DMS79 treated with DMSO at 0.1 percent for 48 hours (cell line): Measurements from ENCODE around the gene PDZD7.

ENCODE experiments used
- DNase-seq: peaks from one replicate; lab custom pipeline; 2025; lab: John Stamatoyannopoulos, UW

Gene PDZD7

DNA sequence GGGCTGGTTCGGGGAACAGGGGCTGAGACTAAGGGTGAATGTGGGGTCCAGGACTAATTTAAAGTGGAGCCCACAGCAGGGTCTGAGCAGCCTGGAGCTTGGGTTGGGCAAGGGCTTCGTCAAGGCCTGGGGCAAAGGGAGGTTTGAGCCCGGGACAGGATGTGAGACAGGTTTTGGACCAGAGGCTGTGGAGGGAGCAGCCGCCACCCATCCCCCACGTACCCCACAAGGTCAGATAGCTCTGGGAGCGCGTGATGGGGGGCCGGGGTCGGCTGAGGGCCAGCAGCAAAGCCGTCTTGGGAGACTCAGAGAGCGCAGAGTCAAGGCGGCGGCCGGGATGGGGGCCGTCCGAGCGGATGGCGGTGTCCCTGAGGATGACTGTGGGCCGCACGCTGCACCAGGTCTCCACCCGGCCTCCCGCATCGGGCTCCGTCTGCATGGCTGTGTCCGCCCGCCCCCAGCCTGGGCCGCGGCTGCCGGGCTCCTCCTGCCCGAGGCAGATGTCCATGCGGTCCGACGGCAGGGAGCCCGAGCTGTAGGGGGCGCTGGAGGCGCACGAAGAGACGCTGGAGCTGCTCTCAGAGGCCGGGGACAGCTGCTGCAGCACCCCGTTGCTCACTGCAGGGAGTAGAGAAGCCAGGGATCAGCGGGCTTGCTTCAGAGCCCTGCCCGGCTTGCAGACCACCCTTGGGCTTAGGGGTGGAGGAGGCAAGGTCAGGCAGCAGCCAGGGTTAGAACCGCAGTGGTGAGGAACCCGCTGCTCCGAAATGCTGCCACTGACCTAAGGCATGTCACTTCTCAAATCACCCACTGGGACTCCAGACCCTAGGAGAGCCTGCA, 12.1 kb downstream of the PDZD7 start:
- peak; percentile 27 for DNase-seq

DNA sequence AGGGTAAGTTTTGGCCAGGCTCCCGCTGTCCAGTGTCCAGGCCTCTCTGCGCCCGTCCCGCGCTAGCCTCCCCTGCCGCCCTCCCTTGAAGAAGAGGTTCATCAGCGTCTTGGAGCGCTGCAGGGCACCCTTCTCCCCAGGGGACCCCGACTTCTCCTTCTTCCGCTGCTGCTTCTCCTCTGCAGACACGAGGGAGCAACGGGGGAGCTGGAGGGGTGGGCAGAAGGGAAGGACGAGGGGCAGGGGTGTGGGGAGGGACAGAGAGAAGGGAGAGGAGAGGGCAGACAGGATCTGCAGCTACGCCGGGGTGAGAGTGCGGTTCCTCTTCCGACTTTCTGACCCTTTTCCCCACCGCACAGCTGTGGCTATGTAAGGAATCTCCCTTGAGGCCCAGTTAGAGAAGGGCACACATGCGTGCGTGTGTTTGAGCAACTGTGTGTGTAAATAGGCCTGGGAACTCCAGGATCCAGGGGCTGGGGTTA, 12.8 kb downstream of the PDZD7 start:
- DNase-seq, result no peak

- no peak for DNase-seq
These were observed 14.1 kb downstream of the PDZD7 start for GRCh38 chr10:101016814-101017213.

DNA sequence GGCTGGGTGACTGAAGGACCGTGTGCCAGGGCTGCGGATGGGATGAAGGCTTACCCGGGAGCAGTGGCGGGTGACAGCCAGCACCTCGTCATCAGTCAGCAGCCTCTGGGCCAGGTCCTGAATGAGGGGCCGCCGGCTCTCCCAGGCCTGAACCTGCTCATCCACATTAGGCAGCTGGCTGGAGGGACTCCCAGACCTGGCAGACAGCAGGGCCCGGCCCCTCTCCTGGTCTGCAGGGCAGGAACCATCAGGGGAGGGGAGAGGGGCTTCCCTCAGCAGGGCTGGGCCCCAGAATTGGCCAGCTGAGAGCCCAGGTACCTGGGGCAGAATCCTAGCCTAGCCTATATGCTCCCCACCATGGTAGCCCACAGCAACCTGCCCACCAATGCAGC, 15.4 kb downstream of the PDZD7 start:
- DNase-seq, result no peak

- DNase-seq, result no peak
These were observed 15.9 kb downstream of the PDZD7 start for GRCh38 chr10:101014966-101015581.

GRCh38 chr10:101014230-101014884, 16.6 kb downstream of the PDZD7 start:
- peak; percentile 18 for DNase-seq

GRCh38 chr10:101013365-101013825, 17.5 kb downstream of the PDZD7 start:
- DNase-seq, result no peak

DNA sequence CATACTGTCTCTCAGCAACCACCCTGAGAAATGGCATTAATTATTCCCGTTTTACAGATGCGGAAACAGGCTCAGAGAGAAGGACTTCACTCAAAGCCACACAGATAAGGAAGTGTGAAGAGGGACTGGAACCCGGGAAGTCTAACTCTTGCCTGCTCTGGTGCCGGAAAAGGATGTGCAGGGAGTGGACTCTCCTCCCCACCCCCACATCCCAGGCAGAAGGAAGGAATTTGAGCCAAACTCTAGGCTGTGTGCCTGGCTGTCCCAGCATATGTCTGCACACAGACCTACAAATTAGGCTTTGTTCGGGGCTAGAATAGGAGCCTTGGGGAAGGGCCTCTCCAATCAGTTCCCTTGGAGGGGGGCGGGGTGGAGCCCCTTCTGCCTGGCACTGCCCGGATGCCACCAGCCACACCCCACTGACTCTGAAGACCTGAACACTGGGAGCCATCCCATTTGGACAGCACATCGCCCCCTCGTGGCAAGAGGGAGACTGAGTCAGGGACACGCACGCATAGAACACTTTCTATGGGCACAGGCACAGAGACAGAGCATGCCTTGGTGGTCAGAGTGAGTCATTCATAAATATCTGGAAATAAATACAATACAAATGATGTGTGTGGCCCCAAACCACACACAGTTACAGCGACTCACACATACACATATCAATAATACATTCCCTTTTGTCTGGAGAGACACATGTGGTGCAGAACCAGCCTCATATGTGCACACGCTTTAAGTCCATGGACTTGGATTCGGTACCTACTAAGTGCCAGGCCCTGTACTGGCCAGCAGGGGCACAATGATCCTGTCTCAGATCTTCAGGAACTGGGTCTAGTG, 18.2 kb downstream of the PDZD7 start:
- peak; percentile 21 for DNase-seq

GRCh38 chr10:101011517-101012423, 19.2 kb downstream of the PDZD7 start:
- DNase-seq, result no peak

GRCh38 chr10:101010329-101010728, 20.6 kb downstream of the PDZD7 start:
- DNase-seq, result no peak

DNA sequence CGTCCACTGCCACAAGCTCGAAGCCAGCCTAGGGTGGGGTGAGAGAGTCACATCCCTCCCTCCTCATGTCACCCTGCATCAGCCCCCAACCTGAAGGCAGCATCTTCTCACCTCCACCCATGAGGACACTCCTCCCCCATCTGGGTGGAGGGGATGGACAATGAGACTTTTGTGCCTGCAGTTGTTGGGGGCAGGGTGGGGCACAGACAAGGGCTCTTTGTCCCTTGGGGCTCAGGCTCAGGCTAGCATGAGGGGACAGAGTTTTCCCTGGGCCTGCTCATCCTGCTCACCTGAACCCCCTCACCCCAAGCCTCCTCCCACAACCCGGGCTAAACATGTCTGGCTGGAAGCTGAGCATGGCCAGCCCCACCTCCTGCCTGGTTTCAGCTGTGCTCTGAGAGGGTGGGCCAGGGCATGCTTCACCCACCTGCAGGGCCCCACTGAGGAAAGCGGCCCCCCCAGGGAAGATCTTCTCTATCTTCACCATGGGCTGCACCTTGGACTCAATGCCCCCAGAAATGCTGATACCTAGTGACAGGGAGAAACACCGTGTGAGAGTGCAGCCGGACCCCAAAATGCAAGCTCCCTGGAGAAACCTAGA, 22.0 kb downstream of the PDZD7 start:
- DNase-seq, result no peak

GRCh38 chr10:101007915-101008822, 22.8 kb downstream of the PDZD7 start:
- no peak for DNase-seq

- peak; percentile 26 for DNase-seq
These were observed 23.7 kb downstream of the PDZD7 start for GRCh38 chr10:101007099-101007711.

DNA sequence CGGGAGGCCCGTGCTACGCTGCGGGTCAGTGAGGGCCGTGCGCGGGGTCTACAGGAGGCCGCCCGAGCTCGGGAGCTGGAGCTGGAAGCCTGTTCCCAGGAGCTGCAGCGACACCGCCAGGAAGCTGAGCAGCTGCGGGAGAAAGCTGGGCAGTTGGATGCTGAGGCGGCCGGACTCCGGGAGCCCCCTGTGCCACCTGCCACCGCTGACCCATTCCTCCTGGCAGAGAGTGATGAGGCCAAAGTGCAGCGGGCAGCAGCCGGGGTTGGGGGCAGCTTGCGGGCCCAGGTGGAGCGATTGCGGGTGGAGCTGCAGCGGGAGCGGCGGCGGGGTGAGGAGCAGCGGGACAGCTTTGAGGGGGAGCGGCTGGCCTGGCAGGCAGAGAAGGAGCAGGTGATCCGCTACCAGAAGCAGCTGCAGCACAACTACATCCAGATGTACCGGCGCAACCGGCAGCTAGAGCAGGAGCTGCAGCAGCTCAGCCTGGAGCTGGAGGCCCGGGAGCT, 24.3 kb downstream of the PDZD7 start:
- DNase-seq, result no peak

DNA sequence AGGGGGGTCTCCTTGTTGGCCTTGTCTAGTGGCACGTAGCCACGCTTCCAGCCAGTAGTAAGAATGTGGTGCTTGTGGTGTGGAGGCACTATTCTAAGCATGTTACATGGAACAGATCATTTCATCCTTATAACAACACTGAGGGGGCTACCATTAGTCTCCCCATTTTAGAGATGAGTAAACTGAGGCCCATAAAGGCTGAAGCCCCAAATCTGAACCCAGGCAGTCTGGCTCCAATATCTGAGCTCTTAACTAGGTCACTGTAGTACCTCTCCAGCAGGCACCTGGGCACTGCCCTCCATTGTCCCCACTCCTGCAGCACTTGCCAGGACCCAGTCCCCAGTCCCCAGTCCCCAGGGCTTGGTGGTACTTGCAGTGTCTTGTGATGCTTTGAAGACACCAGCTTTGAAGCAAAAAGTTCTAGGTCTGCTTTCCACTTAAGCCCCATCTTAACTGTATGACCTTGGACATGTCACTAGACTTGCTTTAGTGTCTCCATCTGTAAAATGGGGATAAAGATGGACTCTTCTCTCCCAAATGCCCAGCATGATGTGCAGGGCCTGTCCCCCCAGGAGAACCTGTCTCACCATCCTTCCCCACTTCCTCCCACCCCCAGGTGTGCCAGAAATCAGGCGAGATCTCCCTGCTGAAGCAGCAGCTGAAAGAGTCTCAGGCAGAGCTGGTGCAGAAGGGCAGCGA, 24.9 kb downstream of the PDZD7 start:
- no peak for DNase-seq

DNA sequence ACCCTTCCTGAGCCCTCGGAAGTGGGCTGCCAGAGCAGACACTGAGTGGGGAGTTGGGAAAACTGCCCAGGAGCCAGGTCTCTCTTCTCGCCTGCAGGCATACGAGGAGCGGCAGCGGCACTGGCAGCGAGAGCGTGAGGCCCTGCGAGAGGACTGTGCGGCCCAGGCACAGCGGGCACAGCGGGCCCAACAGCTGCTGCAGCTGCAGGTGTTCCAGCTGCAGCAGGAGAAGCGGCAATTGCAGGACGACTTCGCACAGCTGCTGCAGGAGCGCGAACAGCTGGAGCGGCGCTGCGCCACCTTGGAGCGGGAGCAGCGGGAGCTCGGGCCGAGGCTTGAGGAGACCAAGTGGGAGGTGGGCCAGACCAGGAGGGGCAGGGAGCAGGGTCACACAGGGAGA, 25.6 kb downstream of the PDZD7 start:
- no peak for DNase-seq

DNA sequence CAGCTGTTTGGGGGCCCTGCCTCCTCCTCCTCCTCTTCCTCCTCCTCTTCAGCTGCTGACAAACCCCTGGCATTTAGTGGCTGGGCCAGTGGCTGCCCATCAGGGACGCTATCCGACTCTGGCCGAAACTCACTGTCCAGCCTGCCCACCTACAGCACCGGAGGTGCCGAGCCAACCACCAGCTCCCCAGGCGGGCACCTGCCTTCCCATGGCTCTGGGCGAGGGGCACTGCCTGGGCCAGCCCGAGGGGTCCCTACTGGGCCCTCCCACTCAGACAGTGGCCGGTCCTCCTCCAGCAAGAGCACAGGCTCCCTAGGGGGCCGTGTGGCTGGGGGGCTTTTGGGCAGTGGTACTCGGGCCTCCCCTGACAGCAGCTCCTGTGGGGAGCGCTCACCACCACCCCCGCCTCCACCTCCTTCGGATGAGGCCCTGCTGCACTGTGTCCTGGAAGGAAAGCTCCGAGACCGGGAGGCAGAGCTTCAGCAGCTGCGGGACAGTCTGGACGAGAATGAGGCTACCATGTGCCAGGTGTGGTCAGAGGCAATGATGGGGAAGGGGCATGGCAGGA, 27.2 kb downstream of the PDZD7 start:
- no peak for DNase-seq

GRCh38 chr10:101002456-101002855, 28.5 kb downstream of the PDZD7 start:
- DNase-seq, result no peak
